ENCODE data around the gene CSKMT. TPM values are rescaled to one million over a fixed set of nuclear protein-coding genes. Genes with fewer than 3 reads are reported as not detected.

The CSKMT gene
- total and polyA plus RNA-seq, 10 of the 15 experiments (the other 5 are each of a cell fraction or from before 2014, with no cell fraction given), result 7.0 to 213 (median 21.6) TPM

DNA sequence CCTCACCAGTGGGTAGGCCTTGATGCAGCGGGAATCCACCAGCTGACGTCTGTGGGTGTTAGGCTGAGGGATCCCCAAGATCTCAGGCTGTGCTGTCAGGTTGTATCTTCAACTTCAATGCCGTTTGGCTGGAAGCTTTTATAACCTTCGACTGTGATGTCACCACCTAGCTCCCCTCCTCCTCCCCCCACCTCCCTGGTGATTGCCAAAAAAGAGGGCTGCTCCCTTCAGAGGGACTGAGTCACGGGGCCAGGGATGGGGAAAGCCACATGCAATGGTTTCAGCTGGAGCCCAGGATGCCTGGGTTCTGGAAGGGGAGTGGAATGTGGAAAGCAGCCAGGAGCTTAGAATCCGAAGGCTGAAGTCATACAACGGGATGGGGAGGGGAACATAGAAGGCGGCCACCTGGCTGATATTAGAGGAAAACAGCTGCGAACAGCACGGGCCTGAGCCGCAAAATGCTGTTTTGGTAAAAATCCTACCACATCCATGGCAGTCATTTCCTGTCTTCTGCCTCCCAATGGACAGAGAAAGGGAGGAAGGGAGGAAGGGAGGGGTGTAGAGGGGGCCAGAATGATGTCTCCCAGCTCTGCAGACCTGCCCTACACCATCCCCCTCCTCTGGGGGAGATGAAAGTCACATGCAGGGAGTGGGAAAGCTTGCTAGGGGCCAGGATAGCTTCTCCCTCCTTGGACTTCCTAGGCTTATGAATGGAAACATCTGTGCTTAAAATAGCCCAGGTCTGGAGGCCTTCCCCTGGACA is 24.5 kb downstream of the CSKMT start, which contains the start of gene LRRN4CL:
TSS of gene LRRN4CL (minus strand) at position 110 of the 763 bp plus-strand sequence. CDS start 1,022 bp downstream, outside the sequence.
- Histone ChIP-seq H3K9me3 (replicated peaks; ENCODE audit: control insufficient read depth, insufficient read depth, low read length) (no peaks in the 10 kb centered on the region), H3K4me3 (no peak within 1 kb of the TSS), H3K36me3 (ENCODE audit: control insufficient read depth in 2 of 2, insufficient read depth in 2 of 2, low read length in 1 of 2) (peaks cover 9% of the 10 kb centered on the region in 2 experiments; a peak in 3 of 4 replicates), H3K27ac (ENCODE audit: control insufficient read depth, insufficient read depth) (no peak within 1 kb of the TSS), H3K9ac (ENCODE audit: control insufficient read depth, insufficient read depth, low read length) (no peak within 1 kb of the TSS), H3K27me3 (replicated peaks in 1 of 2; ENCODE audit: control insufficient read depth in 2 of 2, insufficient read depth in 2 of 2, low read length in 1 of 2) (no peaks in the 10 kb centered on the region), H3K4me2 (ENCODE audit: control insufficient read depth, insufficient read depth) (no peak within 1 kb of the TSS), H4K20me1 (ENCODE audit: control insufficient read depth, insufficient read depth) (no peaks in the 10 kb centered on the region), H3K79me2 (ENCODE audit: control insufficient read depth, insufficient read depth, low read length) (no peaks in the 10 kb centered on the region), H2AFZ (ENCODE audit: control insufficient read depth, low read depth, low read length) (no peak within 1 kb of the TSS), H3K4me1 (ENCODE audit: control insufficient read depth, insufficient read depth, low read length) (no peaks in the 10 kb centered on the region)
- no TSS peak for BruUV-seq (replicated peaks)
- ChIA-PET RAD21 (ENCODE audit: unreplicated experiment) (interaction anchor here (0.7 to 1.0 kb wide), 2 partner anchors 8 to 265 kb away, joined by 3 to 4 read pairs; no protein-coding TSS in a partner anchor), SMC1A (ENCODE audit: uncharacterized antibody, unreplicated experiment) (interaction anchor here (1.6 kb wide), 1 partner anchor 9 kb away, joined by 5 read pairs; no protein-coding TSS in a partner anchor), CTCF (interaction anchor here (0.7 to 1.7 kb wide), 7 partner anchors 8 to 294 kb away, joined by 3 to 7 read pairs (median 3); partner anchors contain the start of genes C11orf98, CSKMT, TAF6L and TUT1), POLR2A (no interaction called here)
- FAIRE-seq (no peak), DNase-seq (ENCODE audit: low read depth, low spot score) (no peak), ATAC-seq (no peak)
- in situ Hi-C loops (cut with MboI) (loop anchor here (5.0 to 10.0 kb wide), 2 partner anchors 265 to 292 kb away; no protein-coding TSS in a partner anchor), intact Hi-C loops (cut with micrococcal nuclease; ENCODE audit: unreplicated experiment) (loop anchor here (10.0 kb wide), 1 partner anchor 225 kb away; no protein-coding TSS in a partner anchor)
- 71% methylated on average over 11 of the region's 11 CpGs for WGBS (ENCODE audit: insufficient coverage, insufficient replicate concordance, low lambda C conversion rate, missing lambda C conversion rate)
- TF ChIP-seq BHLHE40 (IDR thresholded peaks at IDR 0.05; ENCODE audit: borderline replicate concordance in 1 of 2, low read depth in 2 of 2, low read length in 1 of 2) (no peak), KLF5 (IDR thresholded peaks at IDR 0.05; ENCODE audit: partially characterized antibody) (no peak), LARP7 (IDR thresholded peaks at IDR 0.05) (no peak), JUND (IDR thresholded peaks at IDR 0.05; ENCODE audit: low read depth, low read length) (no peak), KAT2A (conservative IDR thresholded peaks at IDR 0.05; ENCODE audit: control insufficient read depth, low read depth, low read length) (no peak), ZSCAN29 (IDR thresholded peaks at IDR 0.05) (no peak), CHD1 (IDR thresholded peaks at IDR 0.05; ENCODE audit: low read depth, low read length) (no peak), BCL11A (IDR thresholded peaks at IDR 0.05; ENCODE audit: low read depth, low read length) (no peak), FOS (IDR thresholded peaks at IDR 0.05; ENCODE audit: borderline replicate concordance, extremely low read depth, insufficient read length) (no peak), SMAD1 (IDR thresholded peaks at IDR 0.05; ENCODE audit: low read depth, partially characterized antibody) (no peak), RFX5 (IDR thresholded peaks at IDR 0.05; ENCODE audit: low read depth, low read length) (no peak), CBX3 (IDR thresholded peaks at IDR 0.05; ENCODE audit: borderline replicate concordance, low read depth) (no peak), JUNB (IDR thresholded peaks at IDR 0.05) (no peak), WRNIP1 (IDR thresholded peaks at IDR 0.05; ENCODE audit: borderline replicate concordance, low read depth, low read length) (no peak), MYC (IDR thresholded peaks at IDR 0.05; ENCODE audit: insufficient read depth, insufficient read length, insufficient replicate concordance, low read length, severe bottlenecking) (no peak)
- TF ChIP-seq, protein P1, sequence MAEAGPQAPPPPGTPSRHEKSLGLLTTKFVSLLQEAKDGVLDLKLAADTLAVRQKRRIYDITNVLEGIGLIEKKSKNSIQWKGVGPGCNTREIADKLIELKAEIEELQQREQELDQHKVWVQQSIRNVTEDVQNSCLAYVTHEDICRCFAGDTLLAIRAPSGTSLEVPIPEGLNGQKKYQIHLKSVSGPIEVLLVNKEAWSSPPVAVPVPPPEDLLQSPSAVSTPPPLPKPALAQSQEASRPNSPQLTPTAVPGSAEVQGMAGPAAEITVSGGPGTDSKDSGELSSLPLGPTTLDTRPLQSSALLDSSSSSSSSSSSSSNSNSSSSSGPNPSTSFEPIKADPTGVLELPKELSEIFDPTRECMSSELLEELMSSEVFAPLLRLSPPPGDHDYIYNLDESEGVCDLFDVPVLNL (IDR thresholded peaks at IDR 0.05; ENCODE audit: low read depth, low read length), result no peak
- TF ChIP-seq, protein P2, sequence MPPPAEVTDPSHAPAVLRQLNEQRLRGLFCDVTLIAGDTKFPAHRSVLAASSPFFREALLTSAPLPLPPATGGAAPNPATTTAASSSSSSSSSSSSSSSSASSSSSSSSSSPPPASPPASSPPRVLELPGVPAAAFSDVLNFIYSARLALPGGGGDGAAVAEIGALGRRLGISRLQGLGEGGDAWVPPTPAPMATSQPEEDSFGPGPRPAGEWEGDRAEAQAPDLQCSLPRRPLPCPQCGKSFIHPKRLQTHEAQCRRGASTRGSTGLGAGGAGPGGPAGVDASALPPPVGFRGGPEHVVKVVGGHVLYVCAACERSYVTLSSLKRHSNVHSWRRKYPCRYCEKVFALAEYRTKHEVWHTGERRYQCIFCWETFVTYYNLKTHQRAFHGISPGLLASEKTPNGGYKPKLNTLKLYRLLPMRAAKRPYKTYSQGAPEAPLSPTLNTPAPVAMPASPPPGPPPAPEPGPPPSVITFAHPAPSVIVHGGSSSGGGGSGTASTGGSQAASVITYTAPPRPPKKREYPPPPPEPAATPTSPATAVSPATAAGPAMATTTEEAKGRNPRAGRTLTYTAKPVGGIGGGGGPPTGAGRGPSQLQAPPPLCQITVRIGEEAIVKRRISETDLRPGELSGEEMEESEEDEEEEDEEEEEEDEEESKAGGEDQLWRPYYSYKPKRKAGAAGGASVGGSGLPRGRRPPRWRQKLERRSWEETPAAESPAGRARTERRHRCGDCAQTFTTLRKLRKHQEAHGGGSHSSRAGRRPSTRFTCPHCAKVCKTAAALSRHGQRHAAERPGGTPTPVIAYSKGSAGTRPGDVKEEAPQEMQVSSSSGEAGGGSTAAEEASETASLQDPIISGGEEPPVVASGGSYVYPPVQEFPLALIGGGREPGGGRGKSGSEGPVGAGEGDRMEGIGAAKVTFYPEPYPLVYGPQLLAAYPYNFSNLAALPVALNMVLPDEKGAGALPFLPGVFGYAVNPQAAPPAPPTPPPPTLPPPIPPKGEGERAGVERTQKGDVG (CRISPR knock-in tag; IDR thresholded peaks at IDR 0.05), result no peak
- TF ChIP-seq, protein P3, sequence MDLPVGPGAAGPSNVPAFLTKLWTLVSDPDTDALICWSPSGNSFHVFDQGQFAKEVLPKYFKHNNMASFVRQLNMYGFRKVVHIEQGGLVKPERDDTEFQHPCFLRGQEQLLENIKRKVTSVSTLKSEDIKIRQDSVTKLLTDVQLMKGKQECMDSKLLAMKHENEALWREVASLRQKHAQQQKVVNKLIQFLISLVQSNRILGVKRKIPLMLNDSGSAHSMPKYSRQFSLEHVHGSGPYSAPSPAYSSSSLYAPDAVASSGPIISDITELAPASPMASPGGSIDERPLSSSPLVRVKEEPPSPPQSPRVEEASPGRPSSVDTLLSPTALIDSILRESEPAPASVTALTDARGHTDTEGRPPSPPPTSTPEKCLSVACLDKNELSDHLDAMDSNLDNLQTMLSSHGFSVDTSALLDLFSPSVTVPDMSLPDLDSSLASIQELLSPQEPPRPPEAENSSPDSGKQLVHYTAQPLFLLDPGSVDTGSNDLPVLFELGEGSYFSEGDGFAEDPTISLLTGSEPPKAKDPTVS (IDR thresholded peaks at IDR 0.05; ENCODE audit: low read depth, low read length), result no peak
